GM18526 (cell line): ENCODE data around the gene BUD23.

ENCODE experiments used
- POLR2A ChIP-seq: IDR thresholded peaks from 3 replicates; pipeline ENCODE4 v1.6.1; 2011; ENCODE audit not compliant: insufficient read length; ENCODE audit errors: extremely low read depth

Gene BUD23

GRCh38 chr7:73719806-73720169 is 36.4 kb downstream of the BUD23 start:
- TF ChIP-seq POLR2A = no peak

- TF ChIP-seq POLR2A = no peak
Observed at GRCh38 chr7:73721377-73721817, 38.0 kb downstream of the BUD23 start.

- TF ChIP-seq POLR2A = no peak
Observed at GRCh38 chr7:73722785-73723184, 39.4 kb downstream of the BUD23 start.

- TF ChIP-seq POLR2A = no peak
Observed at GRCh38 chr7:73723813-73724212, 40.4 kb downstream of the BUD23 start.

GRCh38 chr7:73726083-73726466 is 42.7 kb downstream of the BUD23 start:
- TF ChIP-seq POLR2A = no peak

- no peak for TF ChIP-seq POLR2A
Observed at GRCh38 chr7:73727952-73728351, 44.6 kb downstream of the BUD23 start.

GRCh38 chr7:73728551-73728950 is 45.2 kb downstream of the BUD23 start:
- no peak for TF ChIP-seq POLR2A

GRCh38 chr7:73730485-73730884 is 47.1 kb downstream of the BUD23 start:
- TF ChIP-seq POLR2A = no peak

- TF ChIP-seq POLR2A = no peak
Observed at GRCh38 chr7:73732397-73732796, 49.0 kb downstream of the BUD23 start.

GRCh38 chr7:73734619-73735527 is 51.5 kb downstream of the BUD23 start:
- no peak for TF ChIP-seq POLR2A

- no peak for TF ChIP-seq POLR2A
Observed at GRCh38 chr7:73735528-73735905, 52.1 kb downstream of the BUD23 start.

GRCh38 chr7:73736885-73737284 is 53.5 kb downstream of the BUD23 start:
- no peak for TF ChIP-seq POLR2A

- TF ChIP-seq POLR2A = no peak
Observed at GRCh38 chr7:73737491-73738219, 54.3 kb downstream of the BUD23 start.

- no peak for TF ChIP-seq POLR2A
Observed at GRCh38 chr7:73738220-73738611, 54.8 kb downstream of the BUD23 start.

GRCh38 chr7:73738612-73739386 is 55.4 kb downstream of the BUD23 start, which contains the start of gene ABHD11:
TSS of gene ABHD11 (minus strand) at chr7:73738802. CDS start at chr7:73738770, 32 bp downstream.
- peak; percentile 87 for TF ChIP-seq POLR2A
